Choroid plexus epithelial cell (primary cell): Measurements from ENCODE around the gene NRXN3.

Experiments
- DNase-seq: peaks from one replicate; pipeline ENCODE4 v3.0.0-alpha.2; 2010; ENCODE audit warnings: low read depth
- H3K4me3 ChIP-seq: 2 replicates; pipeline ENCODE4 v1.5.1; 2011; ENCODE audit warnings: low read depth, mild to moderate bottlenecking, control low read depth, low read length, moderate library complexity
- CTCF ChIP-seq: conservative IDR thresholded peaks from 2 replicates; pipeline ENCODE4 v1.5.1; 2011; ENCODE audit warnings: low read depth, mild to moderate bottlenecking, control low read depth, inconsistent platforms, low read length, moderate library complexity

The NRXN3 gene

GRCh38 chr14:79413734-79414428 lies 1243.7 kb downstream of the NRXN3 start:
- TF ChIP-seq CTCF = no peak

GRCh38 chr14:79415726-79416125 lies 1245.6 kb downstream of the NRXN3 start:
- H3K4me3 ChIP-seq = no peak overlapping the region
- peak; percentile 23 for DNase-seq
- TF ChIP-seq CTCF = no peak

More at GRCh38 chr14:79413734-79414428, 1243.7 kb downstream of the NRXN3 start:
- H3K4me3 ChIP-seq = no peak overlapping the region
- DNase-seq = no peak

DNA sequence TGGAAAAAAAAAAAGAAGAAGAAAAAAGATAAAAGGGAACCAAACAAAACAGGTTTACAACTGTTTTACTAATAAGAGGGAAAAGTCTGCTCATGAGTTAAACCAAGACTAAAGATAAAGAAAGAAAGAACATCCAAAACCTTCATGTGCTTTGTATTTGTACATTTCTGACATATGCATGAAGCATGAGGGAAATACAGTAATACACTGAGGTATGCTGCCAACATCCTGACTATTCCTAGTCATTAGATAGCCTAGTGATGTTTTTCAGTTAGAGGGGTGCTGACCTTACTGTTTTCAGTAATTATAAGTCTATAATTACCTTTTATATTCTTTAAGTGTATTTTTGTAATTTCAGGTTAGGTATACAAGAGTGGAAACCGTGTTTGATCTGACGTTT lies 1247.8 kb downstream of the NRXN3 start:
- TF ChIP-seq CTCF = no peak
- H3K4me3 ChIP-seq = no peak overlapping the region
- DNase-seq = no peak

DNA sequence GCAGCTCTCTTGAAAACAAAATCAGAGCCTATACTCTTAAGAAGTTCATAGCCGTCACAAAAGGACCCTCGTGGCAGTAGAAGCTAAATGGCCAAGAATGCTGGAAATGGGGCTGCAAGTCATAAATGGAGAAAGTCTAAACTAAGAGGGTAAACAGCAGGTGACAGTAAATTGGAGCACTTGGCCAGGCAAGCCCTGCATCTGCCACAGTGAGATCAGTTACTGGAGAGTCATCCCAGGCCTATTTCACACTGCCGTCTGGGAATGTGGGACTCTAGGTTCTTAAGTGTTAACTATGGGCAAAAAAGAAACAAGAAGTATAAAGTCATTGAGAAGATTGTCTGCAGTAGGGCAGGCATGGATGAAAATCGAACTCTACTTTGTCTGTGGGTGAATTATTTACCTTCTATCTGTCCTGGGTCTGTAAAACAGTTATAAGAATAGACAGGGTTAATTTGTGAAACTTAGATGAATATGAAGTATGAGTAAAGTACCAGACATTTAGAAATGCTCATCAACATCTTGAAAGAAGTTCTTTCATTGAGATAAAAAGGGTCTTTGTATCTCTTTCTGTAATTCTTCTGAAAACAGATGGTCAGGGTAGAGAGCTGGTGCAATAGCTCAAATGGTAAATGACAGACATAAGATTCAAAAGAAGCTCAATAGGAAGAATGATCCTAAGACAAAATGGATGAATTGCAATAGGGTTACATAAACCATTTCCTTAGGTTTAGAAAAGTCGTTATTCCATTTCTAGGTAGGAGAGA lies 1248.7 kb downstream of the NRXN3 start:
- no peak for DNase-seq
- H3K4me3 ChIP-seq = no peak overlapping the region
- TF ChIP-seq CTCF = no peak

DNA sequence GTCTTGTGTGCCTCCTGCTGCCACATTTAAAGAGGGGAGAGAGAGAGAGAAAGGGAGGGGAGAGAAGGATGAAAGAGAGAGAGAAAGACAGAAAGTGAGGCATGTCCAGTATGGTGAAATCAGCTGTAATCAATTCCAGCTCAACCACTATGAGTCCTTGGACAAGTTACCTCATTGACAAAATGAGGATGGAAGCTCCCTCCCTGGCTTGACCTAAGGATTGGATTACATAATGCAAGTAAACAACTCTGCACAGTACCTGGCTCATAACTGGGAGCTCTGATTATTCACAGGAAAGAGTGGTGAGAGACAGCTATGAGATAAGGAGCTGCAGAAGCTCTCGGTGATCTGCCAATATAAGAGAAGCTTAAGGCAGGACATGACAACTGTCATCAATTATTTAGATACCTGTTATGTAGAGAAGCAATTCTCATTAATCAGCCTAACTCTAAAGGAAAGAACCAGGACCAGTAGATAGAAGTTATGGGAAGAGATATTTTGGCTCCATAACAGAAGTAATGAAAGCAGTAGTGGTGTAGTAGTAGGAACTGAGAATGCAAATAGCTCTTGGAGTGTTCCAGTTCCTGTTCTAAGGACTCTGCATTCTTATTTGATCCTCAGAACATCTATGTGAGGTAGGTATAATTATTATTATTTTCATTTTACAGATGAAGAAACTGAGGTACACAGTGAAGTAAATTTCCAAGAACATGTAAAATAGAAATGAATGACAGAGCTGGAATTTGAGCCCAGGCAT lies 1249.6 kb downstream of the NRXN3 start:
- peak; percentile 23 for DNase-seq
- H3K4me3 ChIP-seq = no peak overlapping the region
- TF ChIP-seq CTCF = no peak

- no peak for DNase-seq
- no peak overlapping the region for H3K4me3 ChIP-seq
- TF ChIP-seq CTCF = no peak
Measured at GRCh38 chr14:79420725-79421124, 1250.6 kb downstream of the NRXN3 start.
